Measurements from ENCODE around the gene SHMT1.

The SHMT1 gene

GRCh38 chr17:18321309-18321708 lies 42.0 kb downstream of the SHMT1 start:
- no peak overlapping the region for H3K27ac ChIP-seq (ENCODE audit: low read length, poor library complexity, severe bottlenecking)
- peak; percentile 24 for DNase-seq
- H3K79me1 ChIP-seq (replicated peaks; ENCODE audit: low read length, poor library complexity, severe bottlenecking): peaks cover 56% of the 10 kb centered on the region
- no peak overlapping the region for H3K14ac ChIP-seq (ENCODE audit: low read length in 2 of 2)
- no peak overlapping the region for H2BK5ac ChIP-seq (ENCODE audit: low read depth, low read length, poor library complexity, severe bottlenecking)
- no peaks in the 10 kb centered on the region for H3K9me3 ChIP-seq (ENCODE audit: control insufficient read depth, low read length)
- no peak overlapping the region for H2BK15ac ChIP-seq (ENCODE audit: low read depth, poor library complexity, severe bottlenecking)
- H3K4me1 ChIP-seq (ENCODE audit: control insufficient read depth, insufficient read depth, low read depth, low read length): peaks cover 33% of the 10 kb centered on the region
- no peak overlapping the region for H3K4ac ChIP-seq (ENCODE audit: low read depth in 1 of 2, low read length in 2 of 2)
- no peak overlapping the region for H2AFZ ChIP-seq (ENCODE audit: low read depth, low read length)
- no peak overlapping the region for H3K4me3 ChIP-seq (ENCODE audit: insufficient read depth in 1 of 2, low read depth in 1 of 2, low read length in 2 of 2)
- H3K27me3 ChIP-seq (ENCODE audit: control insufficient read depth in 1 of 2, insufficient read depth in 1 of 2, low read length in 2 of 2): no peaks in the 10 kb centered on the region
- H3K36me3 ChIP-seq (ENCODE audit: control insufficient read depth in 1 of 2, insufficient read depth in 2 of 2, low read depth in 1 of 2, low read length in 2 of 2): peaks cover 70 to 91% of the 10 kb centered on the region in 2 experiments
- H4K8ac ChIP-seq (ENCODE audit: low read length): no peak overlapping the region
- H3K18ac ChIP-seq (ENCODE audit: low read depth in 1 of 2, low read length in 2 of 2): no peak overlapping the region
- no peak overlapping the region for H2AK5ac ChIP-seq (ENCODE audit: low read length, severe bottlenecking)
- H2BK12ac ChIP-seq (ENCODE audit: low read length in 2 of 2): no peak overlapping the region
- 74% methylated on average over 5 of the region's 5 CpGs for WGBS
- H4K91ac ChIP-seq (ENCODE audit: low read length): no peak overlapping the region
- no peak overlapping the region for H3K4me2 ChIP-seq (ENCODE audit: low read length, poor library complexity, severe bottlenecking)
- H2BK120ac ChIP-seq (ENCODE audit: low read depth, low read length): no peak overlapping the region
- H3K23ac ChIP-seq (ENCODE audit: low read length in 2 of 2): no peak overlapping the region
- peak overlapping the region; percentile 57 for H3K9ac ChIP-seq (ENCODE audit: low read length)

DNA sequence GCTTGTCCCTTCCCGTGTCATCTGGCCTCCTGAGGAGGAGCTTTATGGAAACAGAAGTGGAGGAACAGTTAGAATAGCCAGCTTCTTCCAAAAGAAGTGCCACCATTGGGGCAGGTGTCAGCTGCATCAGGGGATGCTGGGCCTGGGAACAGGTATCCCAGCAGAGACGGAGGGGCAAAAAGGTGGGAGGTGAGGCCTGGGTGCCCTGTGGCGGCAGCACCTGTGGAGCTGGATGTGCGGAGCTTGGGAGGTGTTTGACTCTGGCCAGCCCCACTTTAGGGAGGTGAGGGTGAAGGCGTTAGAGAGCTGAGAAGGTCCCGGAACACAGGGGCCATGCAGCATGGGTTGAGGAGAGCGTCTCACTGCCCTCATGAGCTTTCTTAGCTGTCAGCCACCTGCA lies 43.0 kb downstream of the SHMT1 start:
- WGBS: 99% methylated on average over 7 of the region's 7 CpGs
- Histone ChIP-seq H3K9me3 (ENCODE audit: control insufficient read depth, low read length) (no peaks in the 10 kb centered on the region), H3K27me3 (ENCODE audit: control insufficient read depth in 1 of 2, insufficient read depth in 1 of 2, low read length in 2 of 2) (no peaks in the 10 kb centered on the region), H3K79me1 (replicated peaks; ENCODE audit: low read length, poor library complexity, severe bottlenecking) (peaks cover 61% of the 10 kb centered on the region), H3K23ac (ENCODE audit: low read length in 2 of 2) (no peak overlapping the region), H2BK15ac (ENCODE audit: low read depth, poor library complexity, severe bottlenecking) (no peak overlapping the region), H4K91ac (ENCODE audit: low read length) (no peak overlapping the region), H3K9ac (ENCODE audit: low read length) (peak overlapping the region; percentile 57), H3K4ac (ENCODE audit: low read depth in 1 of 2, low read length in 2 of 2) (no peak overlapping the region), H3K4me1 (ENCODE audit: control insufficient read depth, insufficient read depth, low read depth, low read length) (peaks cover 39% of the 10 kb centered on the region), H3K4me3 (ENCODE audit: insufficient read depth in 1 of 2, low read depth in 1 of 2, low read length in 2 of 2) (peak overlapping the region in 1 of 2 experiments; percentile 57), H2AK5ac (ENCODE audit: low read length, severe bottlenecking) (no peak overlapping the region), H3K18ac (ENCODE audit: low read depth in 1 of 2, low read length in 2 of 2) (no peak overlapping the region), H3K4me2 (ENCODE audit: low read length, poor library complexity, severe bottlenecking) (no peak overlapping the region), H2AFZ (ENCODE audit: low read depth, low read length) (no peak overlapping the region), H4K8ac (ENCODE audit: low read length) (no peak overlapping the region), H3K14ac (ENCODE audit: low read length in 2 of 2) (no peak overlapping the region), H3K27ac (ENCODE audit: low read length, poor library complexity, severe bottlenecking) (no peak overlapping the region), H2BK12ac (ENCODE audit: low read length in 2 of 2) (no peak overlapping the region), H2BK120ac (ENCODE audit: low read depth, low read length) (no peak overlapping the region), H3K36me3 (ENCODE audit: control insufficient read depth in 1 of 2, insufficient read depth in 2 of 2, low read depth in 1 of 2, low read length in 2 of 2) (peaks cover 74 to 85% of the 10 kb centered on the region in 2 experiments), H2BK5ac (ENCODE audit: low read depth, low read length, poor library complexity, severe bottlenecking) (no peak overlapping the region)
- DNase-seq: no peak

- Histone ChIP-seq H3K4me1 (ENCODE audit: control insufficient read depth, insufficient read depth, low read depth, low read length) (peaks cover 39% of the 10 kb centered on the region), H2BK120ac (ENCODE audit: low read depth, low read length) (no peak overlapping the region), H3K23ac (ENCODE audit: low read length in 2 of 2) (no peak overlapping the region), H2BK5ac (ENCODE audit: low read depth, low read length, poor library complexity, severe bottlenecking) (no peak overlapping the region), H2BK15ac (ENCODE audit: low read depth, poor library complexity, severe bottlenecking) (no peak overlapping the region), H4K91ac (ENCODE audit: low read length) (no peak overlapping the region), H3K27me3 (ENCODE audit: control insufficient read depth in 1 of 2, insufficient read depth in 1 of 2, low read length in 2 of 2) (no peaks in the 10 kb centered on the region), H2AFZ (ENCODE audit: low read depth, low read length) (no peak overlapping the region), H3K4me2 (ENCODE audit: low read length, poor library complexity, severe bottlenecking) (no peak overlapping the region), H3K36me3 (ENCODE audit: control insufficient read depth in 1 of 2, insufficient read depth in 2 of 2, low read depth in 1 of 2, low read length in 2 of 2) (peaks cover 68 to 79% of the 10 kb centered on the region in 2 experiments), H2BK12ac (ENCODE audit: low read length in 2 of 2) (no peak overlapping the region), H4K8ac (ENCODE audit: low read length) (no peak overlapping the region), H3K14ac (ENCODE audit: low read length in 2 of 2) (no peak overlapping the region), H3K9ac (ENCODE audit: low read length) (peak overlapping the region; percentile 57), H3K9me3 (ENCODE audit: control insufficient read depth, low read length) (no peaks in the 10 kb centered on the region), H3K27ac (ENCODE audit: low read length, poor library complexity, severe bottlenecking) (no peak overlapping the region), H3K4ac (ENCODE audit: low read depth in 1 of 2, low read length in 2 of 2) (no peak overlapping the region), H3K79me1 (replicated peaks; ENCODE audit: low read length, poor library complexity, severe bottlenecking) (peaks cover 55% of the 10 kb centered on the region), H2AK5ac (ENCODE audit: low read length, severe bottlenecking) (no peak overlapping the region), H3K18ac (ENCODE audit: low read depth in 1 of 2, low read length in 2 of 2) (no peak overlapping the region), H3K4me3 (ENCODE audit: insufficient read depth in 1 of 2, low read depth in 1 of 2, low read length in 2 of 2) (peak overlapping the region in 1 of 2 experiments; percentile 63)
- 73% methylated on average over 13 of the region's 13 CpGs for WGBS
- peak; percentile 71 for DNase-seq
Observed at GRCh38 chr17:18319604-18320256, 43.6 kb downstream of the SHMT1 start.

GRCh38 chr17:18318771-18319450 lies 44.4 kb downstream of the SHMT1 start:
- no peak overlapping the region for H3K4me2 ChIP-seq (ENCODE audit: low read length, poor library complexity, severe bottlenecking)
- no peak overlapping the region for H2AFZ ChIP-seq (ENCODE audit: low read depth, low read length)
- H2AK5ac ChIP-seq (ENCODE audit: low read length, severe bottlenecking): no peak overlapping the region
- H3K18ac ChIP-seq (ENCODE audit: low read depth in 1 of 2, low read length in 2 of 2): no peak overlapping the region
- no peaks in the 10 kb centered on the region for H3K9me3 ChIP-seq (ENCODE audit: control insufficient read depth, low read length)
- WGBS: 89% methylated on average over 18 of the region's 18 CpGs
- no peaks in the 10 kb centered on the region for H3K27me3 ChIP-seq (ENCODE audit: control insufficient read depth in 1 of 2, insufficient read depth in 1 of 2, low read length in 2 of 2)
- H3K27ac ChIP-seq (ENCODE audit: low read length, poor library complexity, severe bottlenecking): no peak overlapping the region
- no peak overlapping the region for H2BK120ac ChIP-seq (ENCODE audit: low read depth, low read length)
- no peak overlapping the region for H3K14ac ChIP-seq (ENCODE audit: low read length in 2 of 2)
- no peak overlapping the region for H2BK12ac ChIP-seq (ENCODE audit: low read length in 2 of 2)
- no peak overlapping the region for H4K8ac ChIP-seq (ENCODE audit: low read length)
- H2BK5ac ChIP-seq (ENCODE audit: low read depth, low read length, poor library complexity, severe bottlenecking): no peak overlapping the region
- H2BK15ac ChIP-seq (ENCODE audit: low read depth, poor library complexity, severe bottlenecking): no peak overlapping the region
- peaks cover 39% of the 10 kb centered on the region for H3K4me1 ChIP-seq (ENCODE audit: control insufficient read depth, insufficient read depth, low read depth, low read length)
- no peak overlapping the region for H3K4ac ChIP-seq (ENCODE audit: low read depth in 1 of 2, low read length in 2 of 2)
- peaks cover 47% of the 10 kb centered on the region for H3K79me1 ChIP-seq (replicated peaks; ENCODE audit: low read length, poor library complexity, severe bottlenecking)
- no peak overlapping the region for H3K23ac ChIP-seq (ENCODE audit: low read length in 2 of 2)
- H3K4me3 ChIP-seq (ENCODE audit: insufficient read depth in 1 of 2, low read depth in 1 of 2, low read length in 2 of 2): peak overlapping the region in 1 of 2 experiments; percentile 63
- DNase-seq: no peak
- peaks cover 60 to 71% of the 10 kb centered on the region in 2 experiments for H3K36me3 ChIP-seq (ENCODE audit: control insufficient read depth in 1 of 2, insufficient read depth in 2 of 2, low read depth in 1 of 2, low read length in 2 of 2)
- H3K9ac ChIP-seq (ENCODE audit: low read length): peak overlapping the region; percentile 57
- H4K91ac ChIP-seq (ENCODE audit: low read length): no peak overlapping the region

Measured in mesenchymal stem cell (in vitro differentiated cells and primary cell).